RWPE2 (cell line): ENCODE data around the gene TBL2.
"Not testable (repeated sequence)": the region's sequence is repeated elsewhere in the genome, so short reads cannot be mapped to it uniquely, and the experiment has no call there.

Experiments
- ATAC-seq: fragments of 200-7000 bp; cut with Tn5 transposase; 3 replicates; pipeline ENCODE4 v1.9.1; 2021; ENCODE audit warnings: low read depth
- DNase-seq: peaks from one replicate; pipeline ENCODE4 v3.0.0-alpha.2; 2020; ENCODE audit warnings: low spot score
- H3K27ac ChIP-seq: fragments of 450-650 bp; 2 replicates; pipeline ENCODE4 v1.5.1; 2017; ENCODE audit warnings: mild to moderate bottlenecking; ENCODE audit not compliant: poor library complexity, severe bottlenecking
- H3K27me3 ChIP-seq: fragments of 250-450 bp; sonication (Bioruptor Pico); 2 replicates; pipeline ENCODE4 v1.5.1; 2021; ENCODE audit warnings: mild to moderate bottlenecking, moderate library complexity; ENCODE audit not compliant: insufficient read depth, poor library complexity, severe bottlenecking
- H3K36me3 ChIP-seq: fragments of 250-450 bp; sonication (Bioruptor Pico); 2 replicates; pipeline ENCODE4 v1.5.1; 2020; ENCODE audit warnings: low read depth, mild to moderate bottlenecking, moderate library complexity
- H3K4me1 ChIP-seq: fragments of 250-450 bp; sonication (Bioruptor Pico); 2 replicates; pipeline ENCODE4 v1.5.1; 2021; ENCODE audit warnings: mild to moderate bottlenecking, moderate library complexity; ENCODE audit not compliant: insufficient read depth, poor library complexity, severe bottlenecking
- H3K4me3 ChIP-seq: fragments of 250-450 bp; sonication (Bioruptor Pico); 2 replicates; pipeline ENCODE4 v1.5.1; 2021; ENCODE audit warnings: mild to moderate bottlenecking, moderate library complexity; ENCODE audit not compliant: severe bottlenecking
- H3K9me3 ChIP-seq: fragments of 250-450 bp; sonication (Bioruptor Pico); 2 replicates; pipeline ENCODE4 v1.5.1; 2021; ENCODE audit warnings: mild to moderate bottlenecking, moderate library complexity; ENCODE audit not compliant: severe bottlenecking
- TF ChIP-seq, protein P1 (sequence below): fragments of 450-650 bp; IDR thresholded peaks from one replicate; pipeline ENCODE4 v1.5.1; 2017; ENCODE audit warnings: mild to moderate bottlenecking, moderate library complexity; ENCODE audit not compliant: poor library complexity, severe bottlenecking

TBL2 gene

GRCh38 chr7:73567846-73568685 lies 10.3 kb downstream of the TBL2 start:
- no peaks in the 10 kb centered on the region for H3K9me3 ChIP-seq
- H3K27me3 ChIP-seq, result no peaks in the 10 kb centered on the region
- H3K4me1 ChIP-seq, result no peaks in the 10 kb centered on the region
- H3K27ac ChIP-seq, result no peak overlapping the region
- ATAC-seq, result no peak; the same call in 2 of the 3 replicates
- DNase-seq, result no peak
- TF ChIP-seq, protein P1, sequence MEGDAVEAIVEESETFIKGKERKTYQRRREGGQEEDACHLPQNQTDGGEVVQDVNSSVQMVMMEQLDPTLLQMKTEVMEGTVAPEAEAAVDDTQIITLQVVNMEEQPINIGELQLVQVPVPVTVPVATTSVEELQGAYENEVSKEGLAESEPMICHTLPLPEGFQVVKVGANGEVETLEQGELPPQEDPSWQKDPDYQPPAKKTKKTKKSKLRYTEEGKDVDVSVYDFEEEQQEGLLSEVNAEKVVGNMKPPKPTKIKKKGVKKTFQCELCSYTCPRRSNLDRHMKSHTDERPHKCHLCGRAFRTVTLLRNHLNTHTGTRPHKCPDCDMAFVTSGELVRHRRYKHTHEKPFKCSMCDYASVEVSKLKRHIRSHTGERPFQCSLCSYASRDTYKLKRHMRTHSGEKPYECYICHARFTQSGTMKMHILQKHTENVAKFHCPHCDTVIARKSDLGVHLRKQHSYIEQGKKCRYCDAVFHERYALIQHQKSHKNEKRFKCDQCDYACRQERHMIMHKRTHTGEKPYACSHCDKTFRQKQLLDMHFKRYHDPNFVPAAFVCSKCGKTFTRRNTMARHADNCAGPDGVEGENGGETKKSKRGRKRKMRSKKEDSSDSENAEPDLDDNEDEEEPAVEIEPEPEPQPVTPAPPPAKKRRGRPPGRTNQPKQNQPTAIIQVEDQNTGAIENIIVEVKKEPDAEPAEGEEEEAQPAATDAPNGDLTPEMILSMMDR, result no peak
- H3K36me3 ChIP-seq, result peaks cover 34% of the 10 kb centered on the region
- H3K4me3 ChIP-seq, result no peak overlapping the region

- DNase-seq, result no peak
- H3K27ac ChIP-seq, result no peak overlapping the region
- H3K4me3 ChIP-seq, result no peak overlapping the region
- peaks cover 25% of the 10 kb centered on the region for H3K36me3 ChIP-seq
- ATAC-seq, result no peak
- H3K9me3 ChIP-seq, result no peaks in the 10 kb centered on the region
- no peaks in the 10 kb centered on the region for H3K27me3 ChIP-seq
- H3K4me1 ChIP-seq, result no peaks in the 10 kb centered on the region
- TF ChIP-seq, protein P1, result no peak
Measured at GRCh38 chr7:73567140-73567539, 11.2 kb downstream of the TBL2 start.

DNA sequence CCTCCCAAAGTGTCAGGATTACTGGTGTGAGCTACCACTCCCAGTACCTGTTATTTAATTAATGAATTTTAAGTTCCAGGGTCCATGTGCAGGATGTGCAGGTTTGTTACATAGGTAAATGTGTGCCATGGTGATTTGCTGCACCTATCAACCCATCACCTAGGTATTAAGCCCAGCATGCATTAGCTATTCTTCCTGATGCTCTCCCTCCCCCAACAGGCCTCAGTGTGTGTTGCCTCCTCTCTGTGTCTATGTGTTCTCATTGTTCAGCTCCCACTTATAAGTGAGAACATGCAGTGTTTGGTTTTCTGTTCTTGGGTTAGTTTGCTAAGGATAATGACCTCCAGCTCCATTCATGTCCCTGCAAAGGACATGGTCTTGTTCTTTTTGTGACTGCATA lies 11.9 kb downstream of the TBL2 start:
- not testable (repeated sequence) for H3K4me3 ChIP-seq, ATAC-seq, H3K27me3 ChIP-seq

DNA sequence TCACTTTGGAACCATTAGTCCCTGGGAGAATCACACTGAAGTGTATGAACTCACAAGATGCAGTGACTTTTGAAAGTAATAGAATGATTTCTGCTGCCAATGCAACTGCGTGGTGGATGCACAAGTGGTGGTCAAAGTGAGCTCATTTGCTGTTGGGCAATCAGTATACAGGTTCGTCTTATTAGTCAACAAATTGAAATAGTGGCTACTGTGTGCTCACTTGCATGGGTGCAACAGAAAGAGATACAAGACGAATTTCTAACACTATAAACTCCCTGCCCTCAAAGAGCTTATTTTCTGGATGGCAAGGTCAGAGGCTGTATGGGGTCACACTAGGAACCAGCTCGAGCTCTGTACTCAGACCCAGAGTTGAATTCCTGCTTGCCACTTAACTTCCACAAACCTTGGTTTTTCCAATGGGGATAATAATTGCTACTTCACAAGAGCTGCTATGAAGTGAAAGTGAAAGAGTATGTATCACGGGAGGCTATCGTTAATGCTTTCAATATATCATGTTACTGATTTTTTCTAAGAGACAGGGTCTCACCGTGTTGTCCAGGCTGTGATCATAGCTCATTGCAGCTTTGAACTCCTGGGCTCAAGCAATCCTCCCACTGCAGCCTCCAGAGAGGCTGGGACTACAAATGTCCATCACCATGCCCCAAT lies 12.6 kb downstream of the TBL2 start:
- ATAC-seq, result 0 out of 3 replicates have a peak, but pooled peaks have one; percentile 22
- no peak overlapping the region for H3K27ac ChIP-seq
- no peaks in the 10 kb centered on the region for H3K9me3 ChIP-seq
- TF ChIP-seq, protein P1, result no peak
- no peak overlapping the region for H3K4me3 ChIP-seq
- no peak for DNase-seq
- H3K4me1 ChIP-seq, result no peaks in the 10 kb centered on the region
- H3K36me3 ChIP-seq, result peaks cover 12% of the 10 kb centered on the region
- no peaks in the 10 kb centered on the region for H3K27me3 ChIP-seq

More for the DNA sequence above, 11.9 kb downstream of the TBL2 start:
- not testable (repeated sequence) for H3K9me3 ChIP-seq, DNase-seq, H3K27ac ChIP-seq, H3K4me1 ChIP-seq
- peaks cover 18% of the 10 kb centered on the region for H3K36me3 ChIP-seq

GRCh38 chr7:73560109-73560835 lies 18.1 kb downstream of the TBL2 start:
- TF ChIP-seq, protein P1, result no peak
- peak; percentile 48 for ATAC-seq
- peaks cover 6% of the 10 kb centered on the region for H3K4me1 ChIP-seq
- no peak overlapping the region for H3K27ac ChIP-seq
- peaks cover 5% of the 10 kb centered on the region for H3K36me3 ChIP-seq
- no peaks in the 10 kb centered on the region for H3K27me3 ChIP-seq
- DNase-seq, result no peak
- no peak overlapping the region for H3K4me3 ChIP-seq
- H3K9me3 ChIP-seq, result no peaks in the 10 kb centered on the region
